ENCODE measurements around the gene MCRS1.
A peak's percentile ranks its signal among the peaks of the same experiment; 100 is the strongest.

MCRS1 gene

DNA sequence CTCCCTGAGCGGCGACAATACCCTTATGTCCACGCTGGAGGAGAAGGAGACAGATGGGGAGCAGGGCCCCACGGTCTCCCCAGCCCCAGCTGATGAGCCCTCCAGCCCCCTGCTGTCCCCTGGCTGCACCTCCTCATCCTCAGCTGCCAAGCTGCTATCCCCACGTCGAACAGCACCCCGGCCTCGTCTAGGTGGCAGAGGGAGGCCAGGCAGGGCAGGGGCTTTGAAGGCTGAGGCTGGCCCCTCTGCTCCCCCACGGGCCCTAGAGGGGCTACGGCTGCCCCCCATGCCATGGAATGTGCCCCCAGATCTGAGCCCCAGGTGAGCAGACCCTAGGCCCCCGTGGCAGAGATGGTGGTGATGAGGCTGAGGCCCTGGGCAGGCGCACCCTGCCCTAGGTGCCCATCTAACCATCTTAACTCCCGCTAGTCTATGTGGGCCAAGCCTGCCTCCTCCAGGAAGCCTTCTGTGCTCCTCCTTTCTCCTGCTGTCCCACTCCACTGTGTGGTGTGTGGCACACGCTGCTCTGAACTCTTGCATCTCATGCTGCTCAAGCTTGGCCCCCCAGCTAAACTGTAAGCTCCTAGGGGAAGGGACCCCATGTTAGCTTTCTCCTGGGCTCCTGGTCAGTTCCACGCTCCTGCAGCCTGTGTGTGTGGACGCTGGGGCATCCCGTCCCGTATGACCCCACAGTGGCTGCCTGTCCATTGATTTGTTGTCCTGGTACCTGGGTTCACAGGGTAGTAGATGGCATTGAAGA is 12.1 kb downstream of the MCRS1 start:
- no peak for DNase-seq

DNA sequence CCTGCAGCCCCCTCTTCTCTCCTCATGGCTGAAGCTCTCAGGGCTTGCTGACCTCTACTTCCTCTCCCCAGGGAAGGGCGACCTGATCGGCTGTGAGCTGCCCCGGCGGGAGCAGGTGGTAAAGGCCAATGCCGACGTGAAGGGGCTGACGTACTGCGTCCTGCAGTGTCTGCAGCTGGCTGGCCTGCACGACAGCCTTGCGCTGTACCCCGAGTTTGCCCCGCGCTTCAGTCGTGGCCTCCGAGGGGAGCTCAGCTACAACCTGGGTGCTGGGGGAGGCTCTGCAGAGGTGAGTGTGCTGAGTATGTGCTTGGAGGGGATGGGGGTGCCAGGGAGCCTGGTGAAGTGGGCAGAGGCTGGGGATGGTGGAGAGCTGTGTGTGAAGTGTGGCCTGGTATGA is 13.7 kb downstream of the MCRS1 start:
- DNase-seq, result no peak

DNA sequence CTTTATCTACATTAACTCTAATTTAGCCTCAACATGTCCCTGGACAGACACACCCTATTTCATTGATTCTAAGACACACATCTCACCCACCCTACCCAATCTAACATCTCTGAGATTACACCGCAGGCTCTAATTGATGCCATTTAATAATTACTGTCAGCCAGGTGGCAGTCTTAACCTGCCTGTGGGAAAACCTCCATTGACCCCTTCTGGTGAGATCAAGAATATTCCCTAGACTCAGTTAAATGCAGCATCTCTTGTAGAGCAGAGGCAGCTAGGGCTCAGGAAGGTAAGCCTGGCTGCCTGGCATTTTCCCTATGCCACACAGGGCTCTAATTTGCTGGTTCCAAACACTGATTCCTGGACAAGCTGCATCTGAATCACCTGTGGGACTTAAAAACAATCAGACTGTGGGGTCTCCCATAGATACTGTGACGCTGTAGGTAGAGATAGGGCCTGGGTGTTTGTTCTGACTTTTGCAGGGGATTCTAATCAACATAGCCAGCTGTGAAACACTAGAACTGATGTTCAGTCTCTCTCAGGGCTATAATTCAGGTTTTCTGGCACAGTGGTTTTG is 14.3 kb downstream of the MCRS1 start:
- no peak for DNase-seq

DNA sequence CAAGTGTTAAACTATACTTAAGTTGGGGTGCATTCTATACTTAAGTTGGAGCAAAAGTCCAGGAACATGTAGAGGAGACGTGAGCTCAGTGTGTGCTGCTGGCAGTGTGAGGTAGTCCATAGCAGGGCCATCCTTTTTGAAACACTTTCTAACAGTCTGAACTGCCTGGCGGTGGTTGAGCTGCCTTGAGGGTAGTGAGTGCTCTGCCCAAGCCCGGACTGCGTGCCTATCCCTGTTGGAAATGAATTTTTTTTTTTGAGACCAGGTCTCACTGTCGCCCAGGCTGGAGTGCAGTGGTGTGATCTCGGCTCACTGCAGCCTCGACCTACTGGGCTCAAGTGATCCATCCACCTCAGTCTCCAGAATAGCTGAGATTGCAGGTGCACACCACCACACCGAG is 15.0 kb downstream of the MCRS1 start:
- DNase-seq, result no peak

DNA sequence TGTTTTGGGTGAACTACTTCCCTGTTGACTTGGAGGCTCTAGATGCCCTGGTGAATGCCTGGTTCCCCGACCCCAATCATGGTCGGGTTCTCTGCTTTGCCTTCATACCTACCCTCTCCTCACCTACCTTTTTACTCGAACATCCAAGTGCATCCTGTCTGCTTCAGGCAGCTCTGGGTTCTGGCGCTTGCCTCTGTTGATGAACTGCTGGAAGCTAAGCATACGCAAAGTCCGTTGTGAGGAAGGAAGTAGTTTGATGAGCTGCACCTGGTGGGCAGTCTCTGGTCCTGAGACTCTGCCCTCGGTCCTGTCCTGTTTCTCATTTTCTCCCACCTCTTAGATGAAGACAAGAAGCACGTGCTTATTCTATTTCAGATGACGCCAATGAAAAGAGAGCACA is 15.5 kb downstream of the MCRS1 start:
- no peak for DNase-seq

DNA sequence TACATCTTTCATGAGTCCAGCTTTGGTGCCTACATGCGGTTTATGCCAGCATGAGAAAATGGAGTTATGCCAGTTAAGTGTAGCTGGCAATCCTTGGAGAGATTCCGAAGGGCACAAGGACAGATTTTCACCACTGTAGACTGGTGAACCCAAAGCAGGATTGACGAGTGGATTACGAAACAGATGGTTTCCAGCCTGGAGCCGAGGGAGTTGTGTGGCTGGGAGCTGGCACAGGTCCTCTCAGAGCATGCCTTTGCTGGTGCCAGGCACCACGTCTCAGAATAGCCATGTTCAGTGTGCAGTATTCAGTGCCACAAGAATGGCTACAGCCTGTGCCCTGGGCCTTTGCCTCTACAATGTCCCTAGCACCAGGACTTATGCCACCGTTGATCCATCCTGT is 15.9 kb downstream of the MCRS1 start:
- no peak for DNase-seq

DNA sequence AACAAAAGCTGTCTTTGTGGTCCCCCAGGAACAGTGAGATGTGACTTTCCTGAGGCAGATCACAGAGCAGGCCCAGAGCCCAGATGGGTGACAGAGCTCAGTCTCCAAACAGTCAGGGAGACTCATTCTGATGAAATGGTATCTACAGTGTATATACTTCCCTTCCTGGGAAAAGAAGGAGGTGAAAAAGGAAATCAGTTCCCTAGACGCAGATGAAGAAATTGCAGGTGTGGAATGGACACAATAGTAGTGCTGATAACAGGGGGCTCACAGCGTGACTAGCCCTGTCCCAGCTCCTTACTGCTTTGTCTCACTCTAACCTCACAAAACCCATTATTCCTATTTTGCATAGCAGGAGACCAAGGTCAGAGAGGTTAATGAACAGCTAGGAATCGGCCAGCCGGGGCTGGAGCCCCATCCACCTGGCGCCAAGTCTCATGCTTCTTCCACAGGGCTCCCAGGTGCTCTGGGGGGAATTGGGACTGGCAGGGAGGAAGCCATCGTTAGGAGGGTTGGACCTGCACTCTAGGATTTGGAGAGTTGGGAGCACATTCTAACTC is 17.2 kb downstream of the MCRS1 start:
- DNase-seq, result no peak

DNA sequence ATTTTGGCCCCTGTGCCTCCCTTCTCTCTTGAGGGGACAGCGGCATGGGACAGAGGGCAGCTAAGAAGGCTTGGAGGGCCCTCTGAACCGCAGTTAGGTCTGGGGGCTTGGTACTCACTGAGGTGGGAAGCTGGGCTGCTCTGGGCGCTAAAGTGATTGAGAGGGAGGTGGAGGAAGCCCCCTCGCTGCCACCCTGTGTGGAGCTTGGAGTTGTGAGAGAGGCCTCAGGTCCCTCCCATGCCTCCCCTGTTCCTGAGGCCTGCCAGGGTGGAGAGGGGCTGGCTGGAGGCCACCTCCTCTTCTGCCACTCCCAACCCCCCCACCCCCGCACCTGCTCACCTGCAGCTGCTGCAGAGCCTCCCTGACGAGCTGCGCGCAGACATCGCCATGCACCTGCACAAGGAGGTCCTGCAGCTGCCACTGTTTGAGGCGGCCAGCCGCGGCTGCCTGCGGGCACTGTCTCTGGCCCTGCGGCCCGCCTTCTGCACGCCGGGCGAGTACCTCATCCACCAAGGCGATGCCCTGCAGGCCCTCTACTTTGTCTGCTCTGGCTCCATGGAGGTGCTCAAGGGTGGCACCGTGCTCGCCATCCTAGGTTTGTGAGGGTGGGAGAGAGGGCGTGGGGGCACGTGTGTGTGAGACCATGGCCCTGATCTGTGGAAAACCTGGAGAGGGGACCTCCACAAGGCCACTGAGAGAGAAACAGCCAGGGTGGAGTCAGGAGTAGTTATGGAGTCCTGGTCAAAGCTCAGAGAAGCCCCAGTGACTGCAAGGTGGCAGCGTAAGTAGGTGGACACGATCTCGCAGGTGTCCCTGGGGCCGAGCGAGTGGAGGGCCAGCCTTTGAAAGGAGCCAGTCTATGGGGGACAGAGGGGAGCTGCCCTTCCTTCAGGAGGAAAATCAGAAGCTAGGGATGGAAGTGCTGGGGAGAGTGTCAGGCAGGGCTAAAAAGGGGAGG is 17.9 kb downstream of the MCRS1 start:
- DNase-seq, result no peak

DNA sequence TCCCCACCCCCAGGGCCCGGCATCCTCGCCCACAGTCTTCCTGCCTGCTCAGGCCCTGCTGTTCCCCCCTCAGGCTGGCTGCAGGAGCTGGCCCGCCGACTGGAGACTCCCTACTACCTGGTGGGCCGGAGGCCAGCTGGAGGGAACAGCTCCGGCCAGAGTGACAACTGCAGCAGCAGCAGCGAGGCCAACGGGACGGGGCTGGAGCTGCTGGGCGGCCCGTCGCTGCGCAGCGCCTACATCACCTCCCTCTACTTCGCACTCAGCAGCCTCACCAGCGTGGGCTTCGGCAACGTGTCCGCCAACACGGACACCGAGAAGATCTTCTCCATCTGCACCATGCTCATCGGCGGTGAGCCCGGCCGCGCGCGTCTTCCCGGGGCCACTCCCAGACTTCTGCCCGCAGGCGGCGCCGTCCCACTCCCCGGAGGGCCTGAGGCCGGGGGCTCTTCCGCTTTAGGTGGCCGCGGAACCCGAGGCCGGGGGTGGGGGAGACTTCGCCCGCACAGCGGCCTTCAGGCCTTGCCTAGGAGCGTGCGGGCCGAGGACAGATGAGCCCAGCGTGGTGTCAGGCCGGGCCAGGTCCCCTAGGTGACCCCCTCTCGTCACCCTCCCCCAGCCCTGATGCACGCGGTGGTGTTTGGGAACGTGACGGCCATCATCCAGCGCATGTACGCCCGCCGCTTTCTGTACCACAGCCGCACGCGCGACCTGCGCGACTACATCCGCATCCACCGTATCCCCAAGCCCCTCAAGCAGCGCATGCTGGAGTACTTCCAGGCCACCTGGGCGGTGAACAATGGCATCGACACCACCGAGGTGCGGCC is 18.9 kb downstream of the MCRS1 start:
- peak; percentile 89 for DNase-seq

DNA sequence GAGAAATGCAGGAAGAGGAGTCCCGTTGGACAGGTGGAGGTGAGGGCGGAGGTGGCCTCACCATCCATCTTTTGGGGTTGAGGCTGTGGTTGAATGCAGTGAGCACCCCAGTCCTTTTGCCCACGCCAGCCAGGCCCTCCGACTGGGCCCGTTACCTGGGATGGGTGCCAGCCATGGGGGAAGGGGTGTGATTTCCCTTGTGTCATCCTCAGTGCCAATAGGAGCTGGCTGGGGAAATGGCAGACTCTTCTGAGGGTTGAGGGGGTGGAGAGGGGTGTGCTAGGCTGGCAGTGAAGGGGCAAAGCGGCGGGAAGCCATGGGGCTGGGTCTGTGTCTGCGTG is 19.5 kb downstream of the MCRS1 start:
- DNase-seq, result no peak

DNA sequence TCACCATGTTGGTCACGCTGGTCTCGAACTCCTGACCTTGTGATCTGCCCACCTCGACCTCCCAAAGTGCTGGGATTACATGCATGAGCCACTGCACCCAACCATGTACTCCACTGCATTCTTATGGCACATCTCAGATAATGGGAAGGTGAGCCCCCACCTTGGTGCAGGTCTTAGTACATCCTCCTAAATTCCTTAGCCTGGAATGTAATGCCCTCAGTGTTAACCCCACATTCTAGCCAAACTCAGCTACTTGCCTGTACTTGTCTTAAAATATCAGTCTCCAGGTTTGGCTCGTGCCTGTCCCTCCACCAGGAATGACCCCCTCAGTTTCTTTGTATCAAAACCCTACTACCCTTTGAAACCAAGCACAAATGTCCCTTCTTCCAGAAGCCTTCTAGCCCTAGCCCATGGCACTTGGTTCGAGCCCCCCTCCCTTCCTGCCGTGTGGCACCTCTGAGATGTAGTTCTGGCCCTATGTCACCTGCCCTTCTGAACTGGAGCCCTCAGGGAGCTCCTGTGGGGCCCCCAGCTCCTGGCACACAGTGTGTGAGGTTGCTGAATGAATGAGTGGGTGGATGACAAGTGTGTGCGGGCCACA is 20.8 kb downstream of the MCRS1 start:
- DNase-seq, result no peak

DNA sequence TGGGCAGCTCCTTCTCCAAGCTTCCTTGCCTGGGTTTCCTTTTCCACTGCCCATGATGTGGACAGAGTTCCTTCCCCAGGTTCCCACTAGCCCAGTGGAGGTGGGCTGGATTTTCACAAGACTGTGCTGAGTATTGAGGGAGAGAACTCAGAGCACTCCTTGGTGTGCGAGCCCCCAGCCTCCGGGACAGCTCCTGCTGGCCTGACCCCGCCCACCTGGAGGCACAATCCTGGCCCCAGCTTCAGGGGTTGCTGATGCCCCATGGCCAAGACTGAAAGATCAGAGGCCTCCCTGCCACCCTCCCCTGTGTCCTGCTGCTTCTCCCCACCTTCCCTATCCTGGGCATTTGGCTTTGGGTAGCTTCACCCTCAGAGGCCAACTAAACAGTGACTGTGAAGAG is 21.5 kb downstream of the MCRS1 start:
- no peak for DNase-seq

DNA sequence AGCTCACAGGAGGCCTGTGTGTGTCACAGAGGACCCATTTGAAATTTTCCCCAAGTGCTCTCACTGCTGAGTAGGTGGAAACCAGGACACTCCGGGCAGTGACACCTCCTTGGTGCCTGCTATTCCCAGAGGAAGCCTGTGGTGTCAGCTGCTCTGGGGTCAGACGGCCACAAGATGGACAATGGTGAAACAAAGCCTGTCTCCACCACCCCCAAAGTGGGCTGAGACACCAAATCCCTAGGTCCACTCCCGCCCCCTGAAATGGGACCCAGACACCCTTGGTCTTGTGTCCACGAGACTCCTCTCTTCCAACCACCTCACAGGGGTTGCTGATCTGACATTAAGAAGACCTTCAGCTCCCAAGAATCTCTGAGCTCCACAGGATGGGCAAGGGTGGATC is 22.1 kb downstream of the MCRS1 start:
- DNase-seq, result no peak

DNA sequence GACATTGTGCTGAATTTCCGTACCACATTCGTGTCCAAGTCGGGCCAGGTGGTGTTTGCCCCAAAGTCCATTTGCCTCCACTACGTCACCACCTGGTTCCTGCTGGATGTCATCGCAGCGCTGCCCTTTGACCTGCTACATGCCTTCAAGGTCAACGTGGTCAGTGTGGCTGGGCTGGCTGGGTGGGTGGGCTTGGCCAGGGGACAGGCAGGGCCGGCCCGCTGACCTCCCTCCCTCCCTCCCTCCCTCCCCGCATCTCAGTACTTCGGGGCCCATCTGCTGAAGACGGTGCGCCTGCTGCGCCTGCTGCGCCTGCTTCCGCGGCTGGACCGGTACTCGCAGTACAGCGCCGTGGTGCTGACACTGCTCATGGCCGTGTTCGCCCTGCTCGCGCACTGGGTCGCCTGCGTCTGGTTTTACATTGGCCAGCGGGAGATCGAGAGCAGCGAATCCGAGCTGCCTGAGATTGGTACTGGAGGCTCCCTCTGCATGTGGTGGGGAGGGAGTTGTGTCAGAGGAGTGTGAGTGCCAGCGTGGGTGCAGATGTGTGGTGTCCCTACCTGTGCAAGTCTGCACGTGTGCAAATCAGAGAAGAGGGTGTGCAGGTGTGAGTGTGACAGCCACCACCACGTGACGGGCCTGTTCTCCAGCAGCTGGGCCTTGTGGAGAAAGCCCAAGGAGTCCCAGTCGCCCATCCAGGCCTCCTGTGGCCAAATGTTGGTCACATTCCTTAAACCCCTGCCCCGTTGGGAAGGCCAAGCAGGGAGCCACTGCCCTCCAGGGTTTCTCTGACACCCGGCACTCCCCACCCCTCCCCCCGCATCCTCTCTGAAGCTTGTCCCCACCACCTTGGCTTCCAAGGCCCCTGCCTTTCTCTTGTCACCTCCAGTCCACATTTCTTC is 23.8 kb downstream of the MCRS1 start:
- DNase-seq, result peak; percentile 57

DNA sequence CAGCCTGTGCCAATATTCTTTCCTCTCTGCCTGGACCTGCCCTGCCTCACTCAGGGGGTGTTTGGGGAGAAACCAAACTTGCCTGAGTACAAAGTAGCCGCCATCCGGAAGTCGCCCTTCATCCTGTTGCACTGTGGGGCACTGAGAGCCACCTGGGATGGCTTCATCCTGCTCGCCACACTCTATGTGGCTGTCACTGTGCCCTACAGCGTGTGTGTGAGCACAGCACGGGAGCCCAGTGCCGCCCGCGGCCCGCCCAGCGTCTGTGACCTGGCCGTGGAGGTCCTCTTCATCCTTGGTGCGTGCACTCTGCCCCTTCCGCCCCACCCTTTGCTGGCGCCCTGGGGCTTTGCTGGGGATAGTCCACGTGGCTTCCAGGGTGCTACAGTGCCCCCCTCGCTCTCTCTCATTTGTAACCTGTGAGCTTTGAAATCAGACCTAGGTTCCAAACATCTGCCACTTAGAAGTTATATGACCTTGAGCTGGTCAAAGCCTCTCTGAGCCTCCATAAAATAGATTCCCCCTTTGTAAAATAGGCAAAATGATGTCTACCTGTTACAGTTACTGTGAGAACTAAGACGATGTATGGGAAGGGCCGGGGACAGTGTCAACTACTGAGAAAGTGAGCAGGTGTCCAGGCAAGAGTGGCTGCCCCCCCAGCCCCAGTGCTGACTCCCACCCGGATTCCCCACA is 24.6 kb downstream of the MCRS1 start:
- no peak for DNase-seq

DNA sequence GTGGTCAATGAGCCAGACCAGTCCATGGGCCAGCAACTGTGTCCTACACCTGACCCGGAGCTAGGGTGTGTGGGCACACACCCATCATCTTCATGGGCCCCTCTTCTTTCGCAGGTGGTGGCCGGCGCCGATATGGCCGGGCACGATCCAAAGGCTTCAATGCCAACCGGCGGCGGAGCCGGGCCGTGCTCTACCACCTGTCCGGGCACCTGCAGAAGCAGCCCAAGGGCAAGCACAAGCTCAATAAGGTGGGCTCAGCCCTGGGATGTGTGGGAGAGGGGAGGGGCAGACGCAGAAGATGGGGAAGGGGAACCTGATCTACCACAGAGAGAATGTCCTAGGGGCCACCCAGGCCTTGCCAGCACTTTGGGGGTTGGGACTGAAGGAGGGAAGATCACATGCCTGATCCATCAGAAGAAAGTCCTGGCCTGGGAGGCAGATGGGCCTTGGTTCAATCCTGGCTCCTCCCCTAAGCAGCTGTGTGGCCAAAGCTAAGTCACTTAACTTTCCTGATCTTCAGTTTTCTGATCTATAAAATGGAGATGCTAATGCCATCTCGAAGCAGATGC is 25.3 kb downstream of the MCRS1 start:
- no peak for DNase-seq

DNA sequence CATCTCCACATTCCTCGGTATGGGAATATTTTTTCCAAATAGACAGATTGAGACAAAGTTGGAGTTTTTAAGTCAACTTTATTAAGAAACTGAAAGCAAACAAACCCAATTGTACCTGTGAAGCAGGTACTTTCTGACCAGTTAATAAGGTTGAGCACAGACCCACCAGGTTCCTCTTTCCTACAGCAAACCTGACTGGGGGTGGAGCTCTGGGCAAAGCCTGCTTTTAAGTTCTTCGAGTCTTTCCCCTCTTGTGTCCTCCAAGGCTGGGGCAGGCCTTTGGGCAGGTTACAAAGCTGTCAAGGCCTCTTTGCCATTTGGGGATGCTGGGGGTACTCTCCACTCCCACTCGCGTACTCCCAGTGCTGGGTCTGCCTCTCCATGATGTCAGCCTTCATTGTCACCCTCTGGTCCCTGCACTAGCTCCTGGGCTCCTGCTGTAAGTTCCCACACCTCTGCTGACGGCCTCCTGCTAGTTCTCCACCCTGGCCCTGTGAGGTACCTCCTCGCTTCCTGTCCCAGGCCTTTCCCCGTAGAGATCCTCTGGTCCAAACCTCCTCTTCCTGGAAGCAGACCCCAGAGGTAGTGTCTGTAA is 25.9 kb downstream of the MCRS1 start:
- DNase-seq, result no peak

DNA sequence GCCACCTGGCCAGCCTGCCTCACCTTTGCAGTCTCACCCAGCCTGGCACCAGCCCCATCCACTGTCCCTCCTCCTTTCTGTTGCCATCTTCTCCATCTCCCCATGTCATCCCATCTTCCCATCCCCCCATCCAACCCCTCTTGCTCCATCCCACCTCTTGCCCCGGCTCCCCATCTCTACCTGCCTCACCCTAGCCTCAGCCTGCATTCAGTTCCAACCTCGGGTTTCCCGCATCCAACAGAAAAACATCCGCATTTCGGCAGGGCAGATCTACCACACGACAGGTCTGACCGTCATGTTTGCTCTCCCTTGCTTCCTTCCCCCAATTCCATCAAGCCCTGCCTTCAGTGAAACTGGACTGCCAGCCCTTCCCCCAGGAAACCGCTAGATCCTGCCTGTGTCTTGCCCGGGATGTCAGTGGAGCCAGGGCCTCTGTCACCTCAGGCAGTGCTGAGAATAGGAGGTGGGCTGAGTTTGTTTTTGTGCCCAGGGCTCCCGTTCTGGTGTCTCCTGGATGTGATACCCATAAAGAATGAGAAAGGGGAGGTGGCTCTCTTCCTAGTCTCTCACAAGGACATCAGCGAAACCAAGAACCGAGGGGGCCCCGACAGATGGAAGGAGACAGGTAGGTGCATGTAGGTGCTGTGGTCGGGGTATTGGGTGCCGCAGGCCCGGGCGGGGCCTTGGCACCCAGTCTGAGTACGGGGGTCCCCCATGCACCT is 26.6 kb downstream of the MCRS1 start:
- no peak for DNase-seq

All from retina (tissue), 1 donor.